ENCODE measurements around the gene MSRB1.

The MSRB1 gene

DNA sequence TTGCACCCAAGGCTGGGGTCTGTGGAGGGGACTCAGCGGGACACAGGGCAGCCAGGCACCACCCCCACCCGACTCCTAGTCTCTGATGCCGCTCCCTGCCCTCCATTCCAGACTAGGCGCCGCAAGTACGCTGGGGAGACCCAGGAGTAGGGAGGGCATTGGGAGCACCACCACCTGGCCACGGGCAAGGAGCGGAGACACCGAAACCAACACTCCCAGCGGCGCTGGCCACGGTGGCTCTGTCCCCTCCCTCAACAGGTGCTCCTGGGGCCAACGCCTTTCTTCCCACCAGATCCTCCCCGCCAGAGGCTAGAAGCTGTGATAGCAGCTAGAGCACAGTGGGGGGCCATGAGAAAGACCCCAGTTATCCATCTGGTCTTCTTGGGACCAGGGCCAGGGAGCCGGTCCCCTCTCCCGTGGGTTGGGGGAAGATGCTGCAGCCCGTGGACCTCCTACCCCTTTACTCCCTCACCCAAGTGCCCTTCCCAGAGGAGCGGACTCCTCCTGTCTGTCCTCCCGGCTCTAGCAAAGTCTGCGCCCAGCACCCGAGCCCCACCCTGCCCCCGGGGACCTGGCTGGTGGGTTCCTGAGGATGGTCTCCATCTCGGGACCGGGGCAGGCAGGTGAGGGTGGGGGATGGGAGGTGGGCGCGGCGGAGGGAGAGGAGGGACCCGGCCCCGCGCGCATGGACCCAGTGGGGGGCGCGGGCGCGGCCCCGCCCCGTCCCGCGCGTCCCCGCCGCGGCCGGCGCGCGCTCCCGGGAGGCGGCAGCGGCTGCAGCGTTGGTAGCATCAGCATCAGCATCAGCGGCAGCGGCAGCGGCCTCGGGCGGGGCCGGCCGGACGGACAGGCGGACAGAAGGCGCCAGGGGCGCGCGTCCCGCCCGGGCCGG lies 46.5 kb upstream of the MSRB1 start, which contains the start of gene SYNGR3:
TSS of gene SYNGR3 (plus strand) at position 762 of the 892 bp plus-strand sequence. CDS start 133 bp downstream, outside the sequence.
- H3K27ac ChIP-seq = no peak within 1 kb of the TSS; the same call in 1 of the 2 replicates
- POLR2A ChIA-PET (ENCODE audit: low non-redundant PET) = no interaction called here
- no peak for DNase-seq (ENCODE audit: low spot score)
- CTCF ChIA-PET = no interaction called here
- no peak for TF ChIP-seq CTCF (conservative IDR thresholded peaks at IDR 0.05; ENCODE audit: low read depth)

GRCh38 chr16:1987198-1987597 lies 44.2 kb upstream of the MSRB1 start:
- DNase-seq (ENCODE audit: low spot score) = no peak
- CTCF ChIA-PET = no interaction called here
- TF ChIP-seq CTCF (conservative IDR thresholded peaks at IDR 0.05; ENCODE audit: low read depth) = no peak
- POLR2A ChIA-PET (ENCODE audit: low non-redundant PET) = no interaction called here
- peak overlapping the region; percentile 15; the same call in 1 of the 2 replicates for H3K27ac ChIP-seq

GRCh38 chr16:1985466-1986150 lies 42.6 kb upstream of the MSRB1 start:
- no peak for TF ChIP-seq CTCF (conservative IDR thresholded peaks at IDR 0.05; ENCODE audit: low read depth)
- peak overlapping the region; percentile 73 for H3K27ac ChIP-seq
- ChIA-PET POLR2A (ENCODE audit: low non-redundant PET) (interaction anchor here (0.6 to 0.7 kb wide), 2 partner anchors 23 to 220 kb away, joined by 3 read pairs; no protein-coding TSS in a partner anchor), CTCF (interaction anchor here (0.6 to 1.6 kb wide), 2 partner anchors 37 to 155 kb away, joined by 3 to 4 read pairs; no protein-coding TSS in a partner anchor)
- DNase-seq (ENCODE audit: low spot score) = no peak

- no peak for DNase-seq (ENCODE audit: low spot score)
- H3K27ac ChIP-seq = peak overlapping the region; percentile 73
- POLR2A ChIA-PET (ENCODE audit: low non-redundant PET) = interaction anchor here (0.6 to 0.7 kb wide), 3 partner anchors 19 to 221 kb away, joined by 3 read pairs; no protein-coding TSS in a partner anchor
- CTCF ChIA-PET = interaction anchor here (0.6 to 1.6 kb wide), 3 partner anchors 8 to 228 kb away, joined by 3 to 4 read pairs (median 3); no protein-coding TSS in a partner anchor
- TF ChIP-seq CTCF (conservative IDR thresholded peaks at IDR 0.05; ENCODE audit: low read depth) = no peak
These were observed 41.6 kb upstream of the MSRB1 start for GRCh38 chr16:1984347-1985225.

DNA sequence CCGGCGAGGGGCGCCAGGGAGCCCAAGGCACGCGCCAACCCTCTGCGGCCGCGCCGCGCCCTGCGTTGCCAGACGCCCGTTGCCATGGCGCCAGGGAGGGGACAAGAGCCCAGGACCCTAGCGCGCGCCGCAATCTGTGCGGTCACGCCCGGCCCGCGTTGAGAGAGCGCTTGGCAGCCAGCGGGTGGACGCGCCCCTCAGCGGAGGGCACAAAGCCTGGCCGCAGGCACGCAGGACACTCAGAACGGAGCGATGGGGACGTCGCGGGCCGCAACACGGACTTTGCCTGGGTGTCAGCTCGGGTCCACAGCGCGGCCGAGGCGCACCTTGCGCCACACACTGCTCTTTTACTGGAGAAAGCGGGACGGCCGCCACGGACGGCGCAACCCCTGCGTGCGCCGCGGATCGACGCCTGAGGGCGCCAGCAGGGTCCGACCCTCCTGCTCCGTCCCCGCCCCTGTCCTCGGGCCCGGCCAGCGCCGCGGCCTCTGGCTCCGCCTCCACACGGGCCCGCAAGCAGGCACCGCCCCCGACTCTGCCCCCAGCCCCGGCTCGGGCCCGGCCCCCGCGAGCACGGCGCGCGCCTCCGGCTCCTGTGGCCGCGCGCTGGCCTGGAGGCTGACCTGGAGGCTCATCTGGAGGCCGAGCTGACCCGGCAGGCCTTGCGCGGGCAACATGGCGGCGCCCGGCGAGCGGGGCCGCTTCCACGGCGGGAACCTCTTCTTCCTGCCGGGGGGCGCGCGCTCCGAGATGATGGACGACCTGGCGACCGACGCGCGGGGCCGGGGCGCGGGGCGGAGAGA lies 40.7 kb upstream of the MSRB1 start, which contains the start of gene GFER:
TSS of gene GFER (plus strand) at position 650 of the 803 bp plus-strand sequence. CDS start at position 676, 26 bp downstream.
- TF ChIP-seq CTCF (conservative IDR thresholded peaks at IDR 0.05; ENCODE audit: low read depth) = peak; percentile 40
- peak; percentile 93 for DNase-seq (ENCODE audit: low spot score)
- H3K27ac ChIP-seq = peak within 1 kb of the TSS; percentile 73
- CTCF ChIA-PET = interaction anchor here (0.6 to 1.6 kb wide), 3 partner anchors 39 to 1201 kb away, joined by 3 to 4 read pairs (median 3); no protein-coding TSS in a partner anchor
- POLR2A ChIA-PET (ENCODE audit: low non-redundant PET) = interaction anchor here (0.6 to 0.7 kb wide), 2 partner anchors 18 to 57 kb away, joined by 3 read pairs; no protein-coding TSS in a partner anchor
